ENCODE measurements around the gene ENDOG. TPM values are rescaled to one million over a fixed set of nuclear protein-coding genes. Genes with fewer than 3 reads are reported as not detected.

ENDOG gene
- total and polyA plus RNA-seq, 7 experiments from 2014 or later = 9.4 to 36.7 (median 16.9) TPM

DNA sequence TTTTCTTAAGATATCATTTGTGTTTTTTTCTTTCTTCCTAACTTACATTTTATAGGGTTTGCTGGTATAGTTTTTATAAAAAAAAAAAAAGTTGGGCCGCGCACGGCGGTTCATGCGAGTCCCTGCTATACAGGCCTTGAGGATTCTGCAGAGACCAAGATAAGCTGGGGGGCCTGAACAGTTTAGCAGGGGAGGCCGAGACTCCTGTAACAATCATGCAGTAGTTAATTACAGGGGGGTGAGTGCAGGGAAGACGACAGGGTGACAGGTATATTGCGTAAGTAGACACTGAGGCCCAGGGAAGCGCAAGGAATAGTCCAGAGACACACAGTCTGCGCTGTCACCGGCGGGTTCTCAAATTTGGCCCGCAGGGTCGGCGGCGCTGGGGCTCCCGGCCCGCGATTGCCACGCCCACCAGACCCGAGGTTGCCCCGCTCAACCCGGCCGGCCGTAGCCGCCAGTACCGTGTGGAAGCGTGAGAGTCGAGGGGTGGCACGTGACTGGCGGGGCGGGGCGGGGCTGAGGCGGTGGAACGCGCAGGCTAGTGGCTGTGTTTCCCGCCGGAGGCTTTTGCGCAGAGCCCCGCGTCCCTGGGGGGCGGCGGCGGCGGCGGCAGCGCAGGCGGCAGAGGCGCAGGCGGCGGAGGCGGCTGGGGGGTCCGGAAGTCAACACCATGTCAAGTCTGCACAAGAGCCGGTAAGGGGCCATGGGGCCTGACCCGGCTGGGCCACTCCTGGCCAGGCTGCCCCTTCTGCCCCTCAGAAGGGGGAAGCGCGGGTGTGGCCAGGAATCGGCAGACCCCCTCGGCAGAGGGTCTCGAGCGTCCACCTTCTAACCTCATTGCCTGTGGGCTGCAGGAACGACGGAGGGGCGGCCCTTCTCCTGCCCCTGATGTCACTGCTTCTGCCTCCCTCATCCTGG is 31.4 kb upstream of the ENDOG start, which contains the start of gene TBC1D13:
TSS of gene TBC1D13 (plus strand) at position 573 of the 921 bp plus-strand sequence. CDS start at position 674, 101 bp downstream.
- Mint-ChIP-seq H3K27ac (peak within 1 kb of the TSS; percentile 87 to 98 (median 95)), H3K27me3 (no peaks in the 10 kb centered on the region), H3K4me1 (peaks cover 6 to 29% (median 23%) of the 10 kb centered on the region in 7 donors), H3K9me3 (no peaks in the 10 kb centered on the region), H3K4me3 (peak within 1 kb of the TSS; percentile 80 to 98 (median 92)), H3K36me3 (peaks cover 0 to 11% (median 2%) of the 10 kb centered on the region in 5 donors)
- intact Hi-C loops (cut with micrococcal nuclease) = loop anchor here (1.0 to 5.0 kb wide), 12 partner anchors 16 to 465 kb away; partner anchors contain the start of genes PKN3 (in 2 of the 2), SPOUT1 (in 2 of the 2), ZDHHC12 (in 2 of the 2) and ZER1 (in 2 of the 2)
- no peaks in the 10 kb centered on the region for H3K9me3 ChIP-seq (ENCODE audit: control insufficient read depth in 2 of 3, low read length in 3 of 3)
- DNase-seq = peak; percentile 88 to 93 (median 92)
- peak within 1 kb of the TSS; percentile 82 for H3K27ac ChIP-seq (ENCODE audit: low read depth, low read length)
- H3K27me3 ChIP-seq (ENCODE audit: control insufficient read depth in 2 of 2, insufficient read depth in 2 of 2, low read length in 2 of 2) = no peaks in the 10 kb centered on the region
- CTCF ChIA-PET = interaction anchor here (0.6 kb wide), 1 partner anchor 147 kb away, joined by 6 read pairs; no protein-coding TSS in a partner anchor
- peaks cover 0 to 28% (median 7%) of the 10 kb centered on the region in 3 experiments for H3K36me3 ChIP-seq (ENCODE audit: control insufficient read depth in 2 of 3, insufficient read depth in 3 of 3, low read length in 3 of 3)
- POLR2A ChIA-PET = interaction anchor here (0.6 to 2.2 kb wide), 8 partner anchors 14 to 87 kb away, joined by 3 to 31 read pairs (median 5); partner anchors contain the start of genes ENDOG, SPOUT1 and ZER1
- H3K4me1 ChIP-seq (ENCODE audit: control insufficient read depth in 2 of 2, insufficient read depth in 2 of 2, low read length in 2 of 2) = peaks cover 13% of the 10 kb centered on the region in 2 donors
- H3K4me3 ChIP-seq (ENCODE audit: low read length) = peak within 1 kb of the TSS; percentile 90
- peak; percentile 99 for ATAC-seq

DNA sequence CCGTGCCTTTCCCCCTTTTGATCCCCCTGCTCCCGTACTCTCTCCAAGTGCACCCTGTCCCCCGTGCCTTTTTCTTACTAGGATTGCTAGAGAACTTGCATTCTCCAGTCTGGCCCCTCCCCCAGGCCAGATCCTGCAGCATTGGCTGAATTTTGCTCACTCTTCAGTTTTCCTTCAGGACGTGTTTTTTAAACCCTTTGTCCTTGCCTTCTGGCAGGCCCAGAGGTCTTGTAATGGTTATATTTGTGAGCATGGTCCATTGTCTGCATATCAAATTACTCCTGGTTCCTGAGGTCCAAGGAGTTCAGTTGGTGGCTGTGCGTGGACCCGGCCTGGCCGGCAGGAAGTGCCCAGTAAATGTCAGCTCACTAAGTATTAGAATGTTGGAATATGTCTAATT is 30.6 kb upstream of the ENDOG start:
- Mint-ChIP-seq H3K27ac (peak overlapping the region; percentile 87 to 98 (median 93)), H3K9me3 (no peaks in the 10 kb centered on the region), H3K36me3 (peaks cover 0 to 18% (median 3%) of the 10 kb centered on the region in 5 donors), H3K27me3 (no peaks in the 10 kb centered on the region), H3K4me1 (peaks cover 6 to 29% (median 23%) of the 10 kb centered on the region in 7 donors), H3K4me3 (peak overlapping the region; percentile 80 to 98 (median 92))
- H3K4me1 ChIP-seq (ENCODE audit: control insufficient read depth in 2 of 2, insufficient read depth in 2 of 2, low read length in 2 of 2) = peaks cover 13% of the 10 kb centered on the region in 2 donors
- H3K27ac ChIP-seq (ENCODE audit: low read depth, low read length) = peak overlapping the region; percentile 82
- intact Hi-C loops (cut with micrococcal nuclease) = loop anchor here (1.0 to 5.0 kb wide), 12 partner anchors 16 to 465 kb away; partner anchors contain the start of genes PKN3 (in 2 of the 2), SPOUT1 (in 2 of the 2), ZDHHC12 (in 2 of the 2) and ZER1 (in 2 of the 2)
- peak overlapping the region; percentile 90 for H3K4me3 ChIP-seq (ENCODE audit: low read length)
- H3K27me3 ChIP-seq (ENCODE audit: control insufficient read depth in 2 of 2, insufficient read depth in 2 of 2, low read length in 2 of 2) = no peaks in the 10 kb centered on the region
- POLR2A ChIA-PET = interaction anchor here (1.5 to 2.2 kb wide), 4 partner anchors 15 to 103 kb away, joined by 5 to 31 read pairs (median 8); partner anchors contain the start of genes ENDOG, ZDHHC12 and ZER1
- CTCF ChIA-PET = no interaction called here
- H3K36me3 ChIP-seq (ENCODE audit: control insufficient read depth in 2 of 3, insufficient read depth in 3 of 3, low read length in 3 of 3) = peaks cover 0 to 36% (median 10%) of the 10 kb centered on the region in 3 experiments
- DNase-seq (no peak), ATAC-seq (no peak)
- H3K9me3 ChIP-seq (ENCODE audit: control insufficient read depth in 2 of 3, low read length in 3 of 3) = no peaks in the 10 kb centered on the region

DNA sequence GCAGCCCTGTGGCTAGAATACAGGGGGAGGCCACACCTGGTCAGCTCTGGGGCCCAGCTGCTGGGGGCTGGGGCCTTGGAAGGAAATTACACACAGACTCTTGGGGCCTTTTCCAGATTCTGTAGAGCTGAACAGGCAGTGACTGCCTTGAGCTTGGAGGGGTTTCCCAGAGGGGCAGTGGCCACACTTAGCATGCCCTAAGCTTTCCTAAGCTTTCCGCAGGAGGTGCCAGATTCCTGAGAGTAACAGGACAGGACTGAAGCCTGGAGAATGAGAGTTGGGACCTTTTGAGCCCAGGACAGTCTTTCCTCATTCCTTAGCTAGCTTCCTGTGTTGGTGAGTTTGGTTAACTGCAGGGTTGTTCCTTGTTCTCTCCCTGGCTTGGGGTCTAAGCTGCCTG is 29.9 kb upstream of the ENDOG start:
- no peaks in the 10 kb centered on the region for H3K27me3 Mint-ChIP-seq
- peaks cover 6 to 29% (median 23%) of the 10 kb centered on the region in 7 donors for H3K4me1 Mint-ChIP-seq
- no peak for ATAC-seq
- Histone ChIP-seq H3K4me1 (ENCODE audit: control insufficient read depth in 2 of 2, insufficient read depth in 2 of 2, low read length in 2 of 2) (peaks cover 13% of the 10 kb centered on the region in 2 donors), H3K27me3 (ENCODE audit: control insufficient read depth in 2 of 2, insufficient read depth in 2 of 2, low read length in 2 of 2) (no peaks in the 10 kb centered on the region), H3K9me3 (ENCODE audit: control insufficient read depth in 2 of 3, low read length in 3 of 3) (no peaks in the 10 kb centered on the region), H3K27ac (ENCODE audit: low read depth, low read length) (peak overlapping the region; percentile 82), H3K4me3 (ENCODE audit: low read length) (peak overlapping the region; percentile 90), H3K36me3 (ENCODE audit: control insufficient read depth in 2 of 3, insufficient read depth in 3 of 3, low read length in 3 of 3) (peaks cover 0 to 44% (median 10%) of the 10 kb centered on the region in 3 experiments)
- H3K36me3 Mint-ChIP-seq = peaks cover 0 to 26% (median 3%) of the 10 kb centered on the region in 5 donors
- ChIA-PET POLR2A (interaction anchor here (0.6 to 2.2 kb wide), 6 partner anchors 16 to 1939 kb away, joined by 3 to 31 read pairs (median 6); partner anchors contain the start of genes ENDOG, ZDHHC12 and ZER1), CTCF (interaction anchor here (0.7 kb wide), 1 partner anchor 1472 kb away, joined by 5 read pairs; no protein-coding TSS in a partner anchor)
- H3K9me3 Mint-ChIP-seq = no peaks in the 10 kb centered on the region
- H3K27ac Mint-ChIP-seq = peak overlapping the region in 8 of 9 donors; percentile 72 to 98 (median 92)
- H3K4me3 Mint-ChIP-seq = peak overlapping the region; percentile 80 to 98 (median 92)
- no peak for DNase-seq
- intact Hi-C loops (cut with micrococcal nuclease) = loop anchor here (5.0 kb wide), 1 partner anchor 86 kb away; the partner anchor contains the start of gene PKN3 (in 2 of the 2)

DNA sequence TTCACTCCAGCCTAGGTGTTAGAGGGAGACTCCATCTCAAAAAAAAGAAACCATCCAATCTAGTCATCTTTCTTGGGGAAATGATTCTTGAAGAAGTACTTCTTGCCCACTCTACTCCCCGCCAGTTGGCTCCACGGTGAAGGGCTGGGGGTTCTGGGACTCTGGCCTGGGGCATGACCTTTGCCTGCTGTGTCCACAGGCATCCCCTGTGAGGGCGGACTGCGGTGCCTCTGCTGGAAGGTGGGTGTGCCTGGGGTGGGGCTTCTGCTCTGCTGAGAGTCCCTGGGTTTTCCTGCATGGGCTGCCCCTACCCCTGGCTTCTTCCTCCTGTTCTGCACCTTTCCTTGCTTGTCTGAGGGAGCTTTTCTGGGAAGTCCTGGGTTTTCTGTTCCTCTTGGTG is 27.8 kb upstream of the ENDOG start:
- intact Hi-C loops (cut with micrococcal nuclease) = no loop called here
- POLR2A ChIA-PET = no interaction called here
- Histone ChIP-seq H3K36me3 (ENCODE audit: control insufficient read depth in 2 of 3, insufficient read depth in 3 of 3, low read length in 3 of 3) (peaks cover 0 to 59% (median 10%) of the 10 kb centered on the region in 3 experiments), H3K4me1 (ENCODE audit: control insufficient read depth in 2 of 2, insufficient read depth in 2 of 2, low read length in 2 of 2) (peaks cover 13% of the 10 kb centered on the region in 2 donors), H3K4me3 (ENCODE audit: low read length) (no peak overlapping the region), H3K27ac (ENCODE audit: low read depth, low read length) (no peak overlapping the region), H3K27me3 (ENCODE audit: control insufficient read depth in 2 of 2, insufficient read depth in 2 of 2, low read length in 2 of 2) (no peaks in the 10 kb centered on the region), H3K9me3 (ENCODE audit: control insufficient read depth in 2 of 3, low read length in 3 of 3) (no peaks in the 10 kb centered on the region)
- Mint-ChIP-seq H3K4me3 (no peak overlapping the region), H3K27me3 (no peaks in the 10 kb centered on the region), H3K9me3 (no peaks in the 10 kb centered on the region), H3K4me1 (peaks cover 12 to 28% (median 23%) of the 10 kb centered on the region in 7 donors), H3K27ac (peak overlapping the region in 1 of 9 donors; percentile 36), H3K36me3 (peaks cover 0 to 32% (median 4%) of the 10 kb centered on the region in 5 donors)
- CTCF ChIA-PET = no interaction called here
- DNase-seq (no peak), ATAC-seq (no peak)

DNA sequence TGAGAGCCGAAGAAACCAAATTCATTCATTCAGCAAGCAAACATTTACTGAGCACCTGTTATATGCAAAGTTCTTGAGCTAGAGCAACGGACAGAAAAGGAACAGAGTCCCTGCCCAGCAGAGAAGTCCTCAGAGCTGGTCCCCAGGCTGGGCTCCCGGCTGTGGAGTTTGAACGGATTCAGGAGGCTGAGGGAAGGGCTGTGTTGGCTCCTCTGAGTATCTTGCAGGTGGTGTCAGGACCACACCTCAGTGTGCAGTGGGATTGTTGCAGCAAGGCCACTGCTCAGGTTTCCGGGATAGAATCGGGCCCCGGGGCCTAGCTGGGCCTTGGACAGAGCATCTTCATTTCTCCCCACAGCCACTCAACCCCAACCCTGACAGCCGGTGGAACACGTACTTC is 26.2 kb upstream of the ENDOG start:
- Mint-ChIP-seq H3K9me3 (no peaks in the 10 kb centered on the region), H3K36me3 (peaks cover 0 to 34% (median 4%) of the 10 kb centered on the region in 5 donors), H3K27me3 (no peaks in the 10 kb centered on the region), H3K4me1 (peaks cover 10 to 25% (median 20%) of the 10 kb centered on the region in 7 donors), H3K27ac (peak overlapping the region in 1 of 9 donors; percentile 31), H3K4me3 (no peak overlapping the region)
- H3K27ac ChIP-seq (ENCODE audit: low read depth, low read length) = no peak overlapping the region
- no peak for DNase-seq
- H3K36me3 ChIP-seq (ENCODE audit: control insufficient read depth in 2 of 3, insufficient read depth in 3 of 3, low read length in 3 of 3) = peaks cover 0 to 64% (median 10%) of the 10 kb centered on the region in 3 experiments
- H3K4me3 ChIP-seq (ENCODE audit: low read length) = no peak overlapping the region
- no peaks in the 10 kb centered on the region for H3K9me3 ChIP-seq (ENCODE audit: control insufficient read depth in 2 of 3, low read length in 3 of 3)
- ChIA-PET CTCF (no interaction called here), POLR2A (interaction anchor here (1.7 kb wide), 1 partner anchor 11 kb away, joined by 4 read pairs; no protein-coding TSS in a partner anchor)
- no peaks in the 10 kb centered on the region for H3K27me3 ChIP-seq (ENCODE audit: control insufficient read depth in 2 of 2, insufficient read depth in 2 of 2, low read length in 2 of 2)
- ATAC-seq = no peak
- peaks cover 7 to 8% of the 10 kb centered on the region in 2 donors for H3K4me1 ChIP-seq (ENCODE audit: control insufficient read depth in 2 of 2, insufficient read depth in 2 of 2, low read length in 2 of 2)
- intact Hi-C loops (cut with micrococcal nuclease) = no loop called here
